ENCODE data around the gene CPED1.

CPED1 gene

GRCh38 chr7:121038717-121039509 is 50.4 kb downstream of the CPED1 start:
- no peak for TF ChIP-seq FOXP2 (optimal IDR thresholded peaks at IDR 0.05; ENCODE audit: borderline replicate concordance, extremely low read depth, extremely low read length, insufficient read depth)
- no peak for TF ChIP-seq SIN3A (IDR thresholded peaks at IDR 0.05; ENCODE audit: borderline replicate concordance, insufficient read depth, low read length)
- TF ChIP-seq POLR2AphosphoS5 (IDR thresholded peaks at IDR 0.05; ENCODE audit: low read depth, low read length): no peak
- TF ChIP-seq TAF1 (IDR thresholded peaks at IDR 0.05; ENCODE audit: borderline replicate concordance, insufficient read depth, low read length): no peak
- TF ChIP-seq, protein P1, sequence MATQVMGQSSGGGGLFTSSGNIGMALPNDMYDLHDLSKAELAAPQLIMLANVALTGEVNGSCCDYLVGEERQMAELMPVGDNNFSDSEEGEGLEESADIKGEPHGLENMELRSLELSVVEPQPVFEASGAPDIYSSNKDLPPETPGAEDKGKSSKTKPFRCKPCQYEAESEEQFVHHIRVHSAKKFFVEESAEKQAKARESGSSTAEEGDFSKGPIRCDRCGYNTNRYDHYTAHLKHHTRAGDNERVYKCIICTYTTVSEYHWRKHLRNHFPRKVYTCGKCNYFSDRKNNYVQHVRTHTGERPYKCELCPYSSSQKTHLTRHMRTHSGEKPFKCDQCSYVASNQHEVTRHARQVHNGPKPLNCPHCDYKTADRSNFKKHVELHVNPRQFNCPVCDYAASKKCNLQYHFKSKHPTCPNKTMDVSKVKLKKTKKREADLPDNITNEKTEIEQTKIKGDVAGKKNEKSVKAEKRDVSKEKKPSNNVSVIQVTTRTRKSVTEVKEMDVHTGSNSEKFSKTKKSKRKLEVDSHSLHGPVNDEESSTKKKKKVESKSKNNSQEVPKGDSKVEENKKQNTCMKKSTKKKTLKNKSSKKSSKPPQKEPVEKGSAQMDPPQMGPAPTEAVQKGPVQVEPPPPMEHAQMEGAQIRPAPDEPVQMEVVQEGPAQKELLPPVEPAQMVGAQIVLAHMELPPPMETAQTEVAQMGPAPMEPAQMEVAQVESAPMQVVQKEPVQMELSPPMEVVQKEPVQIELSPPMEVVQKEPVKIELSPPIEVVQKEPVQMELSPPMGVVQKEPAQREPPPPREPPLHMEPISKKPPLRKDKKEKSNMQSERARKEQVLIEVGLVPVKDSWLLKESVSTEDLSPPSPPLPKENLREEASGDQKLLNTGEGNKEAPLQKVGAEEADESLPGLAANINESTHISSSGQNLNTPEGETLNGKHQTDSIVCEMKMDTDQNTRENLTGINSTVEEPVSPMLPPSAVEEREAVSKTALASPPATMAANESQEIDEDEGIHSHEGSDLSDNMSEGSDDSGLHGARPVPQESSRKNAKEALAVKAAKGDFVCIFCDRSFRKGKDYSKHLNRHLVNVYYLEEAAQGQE (IDR thresholded peaks at IDR 0.05; ENCODE audit: insufficient read depth in 1 of 2, low read depth in 2 of 2, low read length in 2 of 2): no peak

GRCh38 chr7:121039510-121039822 is 51.0 kb downstream of the CPED1 start:
- TF ChIP-seq POLR2AphosphoS5 (IDR thresholded peaks at IDR 0.05; ENCODE audit: low read depth, low read length) (no peak), TAF1 (IDR thresholded peaks at IDR 0.05; ENCODE audit: borderline replicate concordance, insufficient read depth, low read length) (no peak)

DNA sequence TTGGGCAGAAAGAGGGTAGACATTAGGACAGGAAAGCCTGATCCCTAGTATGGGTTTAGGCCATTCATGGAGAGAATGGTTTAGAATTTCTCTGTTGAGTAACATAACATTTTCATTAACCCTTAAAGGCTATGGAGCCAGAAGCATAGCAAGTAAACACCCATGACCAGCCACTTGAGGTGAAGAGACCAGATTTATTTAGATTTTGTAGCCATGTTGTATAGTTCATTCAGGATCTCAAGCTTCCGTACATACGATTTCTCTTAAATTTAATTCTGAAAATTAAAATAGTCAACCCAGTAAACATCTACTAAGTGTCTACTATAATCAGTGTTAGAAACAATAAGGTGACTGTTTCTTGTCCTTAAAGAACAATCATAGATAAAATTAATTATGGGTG is 51.5 kb downstream of the CPED1 start:
- no peak for TF ChIP-seq TAF1 (IDR thresholded peaks at IDR 0.05; ENCODE audit: borderline replicate concordance, insufficient read depth, low read length)
- TF ChIP-seq, protein P1 (IDR thresholded peaks at IDR 0.05; ENCODE audit: insufficient read depth in 1 of 2, low read depth in 2 of 2, low read length in 2 of 2): no peak
- TF ChIP-seq SIN3A (IDR thresholded peaks at IDR 0.05; ENCODE audit: borderline replicate concordance, insufficient read depth, low read length): no peak
- no peak for TF ChIP-seq POLR2AphosphoS5 (IDR thresholded peaks at IDR 0.05; ENCODE audit: low read depth, low read length)
- TF ChIP-seq FOXP2 (optimal IDR thresholded peaks at IDR 0.05; ENCODE audit: borderline replicate concordance, extremely low read depth, extremely low read length, insufficient read depth): no peak

DNA sequence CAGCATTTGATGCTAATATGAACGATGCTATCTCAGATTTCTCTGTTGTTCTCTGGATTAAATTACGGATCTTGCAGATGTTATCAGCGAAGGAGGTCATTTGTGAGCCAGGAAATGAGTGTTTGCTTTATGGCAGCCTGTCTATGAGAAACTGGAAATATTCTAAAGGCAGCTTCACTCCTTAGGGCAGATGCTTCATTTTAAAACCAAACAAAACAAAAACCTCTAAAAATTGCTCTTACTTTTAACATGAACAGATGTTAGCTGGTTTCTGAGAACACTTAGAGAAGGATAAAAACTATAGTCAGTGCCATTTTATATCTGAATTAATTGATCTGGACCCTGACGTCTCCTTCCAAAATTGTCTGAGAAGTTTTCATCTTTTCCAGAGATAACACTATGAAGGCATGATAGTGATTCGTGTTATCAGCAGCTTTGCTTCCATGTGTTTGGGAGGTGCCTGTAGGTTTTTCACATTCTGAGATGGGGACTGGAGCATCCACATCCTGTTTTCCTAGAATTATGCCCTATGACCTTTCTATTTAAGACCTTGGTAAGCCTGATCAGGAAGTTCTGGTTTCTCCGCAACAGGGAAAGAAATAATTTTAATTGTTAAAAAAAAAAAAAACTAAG is 53.1 kb downstream of the CPED1 start:
- TF ChIP-seq, protein P1 (IDR thresholded peaks at IDR 0.05; ENCODE audit: insufficient read depth in 1 of 2, low read depth in 2 of 2, low read length in 2 of 2): no peak
- TF ChIP-seq TAF1 (IDR thresholded peaks at IDR 0.05; ENCODE audit: borderline replicate concordance, insufficient read depth, low read length) (no peak), FOXP2 (optimal IDR thresholded peaks at IDR 0.05; ENCODE audit: borderline replicate concordance, extremely low read depth, extremely low read length, insufficient read depth) (no peak), SIN3A (IDR thresholded peaks at IDR 0.05; ENCODE audit: borderline replicate concordance, insufficient read depth, low read length) (no peak), POLR2AphosphoS5 (IDR thresholded peaks at IDR 0.05; ENCODE audit: low read depth, low read length) (no peak)

DNA sequence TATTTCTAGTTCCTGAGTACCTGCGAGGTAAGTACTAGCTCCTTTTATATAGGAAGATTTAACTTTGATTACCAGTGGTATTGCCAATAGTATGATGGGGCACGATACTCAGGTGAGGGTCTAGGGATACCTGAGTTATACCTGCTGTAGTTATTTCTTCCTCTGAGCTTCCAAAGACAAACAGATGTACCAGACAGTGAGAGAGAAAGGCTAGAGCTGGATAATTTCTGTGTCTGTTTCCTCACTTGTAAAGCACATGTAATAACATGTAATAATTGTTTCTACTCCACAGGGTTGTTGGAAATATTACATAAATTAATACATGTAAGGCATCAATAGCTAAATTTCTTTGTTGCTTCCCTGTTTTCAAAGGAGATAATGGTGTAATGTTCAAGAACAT is 53.7 kb downstream of the CPED1 start:
- TF ChIP-seq SIN3A (IDR thresholded peaks at IDR 0.05; ENCODE audit: borderline replicate concordance, insufficient read depth, low read length) (no peak), FOXP2 (optimal IDR thresholded peaks at IDR 0.05; ENCODE audit: borderline replicate concordance, extremely low read depth, extremely low read length, insufficient read depth) (no peak), TAF1 (IDR thresholded peaks at IDR 0.05; ENCODE audit: borderline replicate concordance, insufficient read depth, low read length) (no peak), POLR2AphosphoS5 (IDR thresholded peaks at IDR 0.05; ENCODE audit: low read depth, low read length) (no peak)
- TF ChIP-seq, protein P1 (IDR thresholded peaks at IDR 0.05; ENCODE audit: insufficient read depth in 1 of 2, low read depth in 2 of 2, low read length in 2 of 2): no peak
